Left ventricle myocardium superior (tissue), 1 donor: Measurements from ENCODE around the gene IGFBP1. TPM values are rescaled to one million over a fixed set of nuclear protein-coding genes. Genes with fewer than 3 reads are reported as not detected.
"Not testable (repeated sequence)": the region's sequence is repeated elsewhere in the genome, so short reads cannot be mapped to it uniquely, and the experiment has no call there.

ENCODE experiments used
- ATAC-seq: fragments of 200-7000 bp; cut with Tn5 transposase; one replicate; pipeline ENCODE4 v1.9.1; 2020; ENCODE audit warnings: mild to moderate bottlenecking, moderate library complexity
- DNase-seq: peaks from one replicate; pipeline ENCODE4 v3.0.0-alpha.2; 2020
- intact Hi-C: fragments of 100-400 bp; cut with micrococcal nuclease; formaldehyde crosslinking; loops from one replicate; pipeline ENCODE4 v1.11.0; 2022
- long read RNA-seq: library from polyadenylated mRNA; unstranded; transcript quantifications from one replicate; pipeline ENCODE4 v2.0.0, GENCODE V29; 2021
- total RNA-seq: library from RNA; stranded (reverse); fragmentation: NEBNext Ultra II Directional; extraction: Animal tissue kit (Norgen Biotek cat#: 25700); gene quantifications from one replicate; pipeline ENCODE4 v1.2.1, GENCODE V29; 2021
- donor health status: DM: no; HTN: yes; CAD: no; lungs with severe emphysema.

The IGFBP1 gene
- not detected for total RNA-seq
- long read RNA-seq, partial matches to known transcripts, result 0 of 1 reads
- long read RNA-seq, other reads (novel, unspliced or antisense), result 0 of 1 reads

GRCh38 chr7:45888185-45888992, at the start of gene IGFBP1:
Gene IGFBP1 (plus strand): TSS chr7:45888488. CDS start chr7:45888653, 165 bp downstream.
- intact Hi-C loops, result no loop called here
- peak; percentile 79 for ATAC-seq
- peak; percentile 44 for DNase-seq

- ATAC-seq, DNase-seq, intact Hi-C loops: not testable (repeated sequence)
Observed at GRCh38 chr7:45838852-45839251, 49.4 kb upstream of the IGFBP1 start.

GRCh38 chr7:45841926-45842717, 46.2 kb upstream of the IGFBP1 start:
- ATAC-seq, intact Hi-C loops, DNase-seq: not testable (repeated sequence)

- intact Hi-C loops, ATAC-seq, DNase-seq: not testable (repeated sequence)
Observed at GRCh38 chr7:45846536-45846935, 41.8 kb upstream of the IGFBP1 start.

- intact Hi-C loops, DNase-seq, ATAC-seq: not testable (repeated sequence)
Observed at GRCh38 chr7:45848734-45849133, 39.6 kb upstream of the IGFBP1 start.

GRCh38 chr7:45852984-45853383, 35.3 kb upstream of the IGFBP1 start:
- intact Hi-C loops, result loop anchor here (10.0 kb wide), 1 partner anchor 688 kb away; no protein-coding TSS in a partner anchor
- ATAC-seq, DNase-seq: not testable (repeated sequence)

GRCh38 chr7:45853491-45853890, 34.8 kb upstream of the IGFBP1 start:
- not testable (repeated sequence) for DNase-seq, ATAC-seq
- intact Hi-C loops, result loop anchor here (10.0 kb wide), 1 partner anchor 689 kb away; no protein-coding TSS in a partner anchor

GRCh38 chr7:45855680-45856079, 32.6 kb upstream of the IGFBP1 start:
- DNase-seq, ATAC-seq: not testable (repeated sequence)
- intact Hi-C loops, result loop anchor here (10.0 kb wide), 1 partner anchor 691 kb away; no protein-coding TSS in a partner anchor

GRCh38 chr7:45856888-45857287, 31.4 kb upstream of the IGFBP1 start:
- not testable (repeated sequence) for DNase-seq, ATAC-seq
- intact Hi-C loops, result loop anchor here (10.0 kb wide), 1 partner anchor 692 kb away; no protein-coding TSS in a partner anchor

- no peak for DNase-seq
- intact Hi-C loops, result no loop called here
- no peak for ATAC-seq
Observed at GRCh38 chr7:45863715-45864114, 24.6 kb upstream of the IGFBP1 start.

- intact Hi-C loops, result no loop called here
- no peak for DNase-seq
- no peak for ATAC-seq
Observed at GRCh38 chr7:45865594-45866410, 22.5 kb upstream of the IGFBP1 start.

GRCh38 chr7:45867471-45867870, 20.8 kb upstream of the IGFBP1 start:
- intact Hi-C loops, result no loop called here
- no peak for ATAC-seq
- no peak for DNase-seq

GRCh38 chr7:45869426-45869825, 18.9 kb upstream of the IGFBP1 start:
- intact Hi-C loops, result no loop called here

GRCh38 chr7:45872116-45873034, 15.9 kb upstream of the IGFBP1 start:
- DNase-seq (no peak), ATAC-seq (no peak)
- intact Hi-C loops, result no loop called here

More at GRCh38 chr7:45869426-45869825, 18.9 kb upstream of the IGFBP1 start:
- no peak for ATAC-seq
- DNase-seq, result no peak

GRCh38 chr7:45873035-45873354, 15.3 kb upstream of the IGFBP1 start, which contains the start of gene CCDC201:
Gene CCDC201 (minus strand): TSS chr7:45873082. CDS start chr7:45873007, 75 bp downstream.
- intact Hi-C loops, result no loop called here
- ATAC-seq (no peak), DNase-seq (no peak)

- DNase-seq (no peak), ATAC-seq (no peak)
- intact Hi-C loops, result no loop called here
Observed at GRCh38 chr7:45873355-45873754, 14.9 kb upstream of the IGFBP1 start.

- ATAC-seq (no peak), DNase-seq (no peak)
- intact Hi-C loops, result no loop called here
Observed at GRCh38 chr7:45874408-45875131, 13.7 kb upstream of the IGFBP1 start.
